HG03565 (cell line): Measurements from ENCODE around the gene SDK1.
A peak's percentile ranks its signal among the peaks of the same experiment; 100 is the strongest.

Experiments used
- ATAC-seq: cut with Tn5 transposase; IDR thresholded peaks from one replicate; pipeline ENCODE4 v1.9.1; 2021; ENCODE audit warnings: mild to moderate bottlenecking, moderate library complexity; ENCODE audit not compliant: unreplicated experiment

SDK1 gene

GRCh38 chr7:3404501-3404900 lies 103.4 kb downstream of the SDK1 start:
- ATAC-seq = no peak

- peak; percentile 78 for ATAC-seq
Measured at GRCh38 chr7:3408814-3409595, 108.0 kb downstream of the SDK1 start.

GRCh38 chr7:3412871-3413270 lies 111.8 kb downstream of the SDK1 start:
- no peak for ATAC-seq

DNA sequence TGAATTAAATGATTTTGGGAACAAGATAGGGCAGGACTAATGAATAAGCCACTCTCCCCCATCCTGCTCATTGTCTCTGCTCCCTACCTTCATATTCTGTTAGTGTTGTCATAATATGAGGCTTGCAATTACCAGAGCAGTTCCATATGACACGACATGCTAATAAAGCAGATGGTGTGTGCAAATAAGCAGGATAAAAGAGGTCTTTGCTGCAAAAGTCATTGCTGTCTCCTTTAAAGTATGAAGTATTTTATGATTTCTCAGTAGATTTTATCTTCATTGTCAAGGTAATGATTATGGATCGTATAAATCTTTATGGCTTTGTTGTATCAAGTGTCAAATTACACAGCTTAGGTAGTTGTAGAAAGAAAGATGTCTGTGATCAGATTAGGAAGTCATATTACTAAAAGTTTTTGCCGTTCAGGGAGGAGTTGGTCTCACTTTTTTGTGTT lies 114.8 kb downstream of the SDK1 start:
- ATAC-seq = no peak

GRCh38 chr7:3416453-3416852 lies 115.4 kb downstream of the SDK1 start:
- no peak for ATAC-seq

DNA sequence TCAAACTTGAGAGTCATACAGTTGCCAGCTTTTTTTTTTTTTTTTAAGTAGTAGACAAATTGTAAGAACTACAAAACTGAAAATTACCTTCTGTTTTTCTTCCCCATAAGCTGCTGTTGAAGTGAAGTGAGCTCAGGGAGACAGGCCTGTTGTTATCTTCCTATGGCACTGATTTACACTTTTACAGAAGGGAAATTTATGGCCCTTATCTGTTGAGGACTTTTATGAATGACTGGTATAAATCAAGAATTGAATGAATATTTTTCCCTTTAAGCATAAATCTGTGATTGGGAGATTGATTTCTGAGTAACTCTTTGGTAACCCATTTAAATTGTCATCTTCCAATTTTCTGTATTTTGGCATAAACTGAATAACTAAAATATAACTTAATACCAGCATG lies 124.0 kb downstream of the SDK1 start:
- no peak for ATAC-seq

DNA sequence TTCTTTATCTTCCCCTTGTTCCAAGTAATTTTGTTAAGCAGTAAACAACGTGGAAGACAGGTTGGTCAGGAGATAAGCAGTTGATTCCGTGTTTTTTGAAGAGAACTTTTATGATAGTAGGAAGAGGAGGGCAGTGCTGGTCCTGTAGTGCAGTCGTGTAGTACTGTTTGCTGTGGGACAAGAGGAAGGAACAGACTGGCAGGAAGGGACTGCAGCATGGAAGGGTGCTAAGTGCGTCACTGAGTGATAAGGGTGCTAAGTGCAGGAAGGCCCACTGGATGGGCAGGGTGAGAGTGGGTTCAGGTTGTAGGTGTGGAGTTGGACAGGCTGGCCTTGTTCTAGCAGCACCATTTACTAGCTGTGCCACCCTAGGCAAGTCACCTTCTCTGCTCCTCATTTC lies 125.0 kb downstream of the SDK1 start:
- ATAC-seq = no peak

GRCh38 chr7:3427957-3428356 lies 126.9 kb downstream of the SDK1 start:
- ATAC-seq = no peak

- no peak for ATAC-seq
Measured at GRCh38 chr7:3429981-3430380, 128.9 kb downstream of the SDK1 start.

DNA sequence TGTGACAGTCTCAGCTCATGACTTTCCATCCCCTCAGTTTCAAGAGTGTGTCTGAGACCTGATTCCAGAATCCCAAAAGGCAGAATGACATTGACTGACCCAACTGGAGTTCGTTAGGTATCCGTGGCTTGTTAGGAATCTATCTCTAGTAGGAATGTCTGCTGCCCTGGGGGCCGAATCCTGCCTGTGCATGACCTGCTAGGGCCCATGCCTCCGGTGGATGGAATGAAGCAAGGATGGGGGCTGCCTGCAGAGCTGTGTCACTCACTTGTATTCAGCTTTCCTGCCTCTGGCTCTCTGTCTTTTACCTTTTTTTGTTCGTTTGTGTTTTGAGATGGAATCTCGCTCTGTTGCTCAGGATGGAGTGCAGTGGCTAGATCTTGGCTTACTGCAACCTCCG lies 129.5 kb downstream of the SDK1 start:
- no peak for ATAC-seq

- ATAC-seq = no peak
Measured at GRCh38 chr7:3431306-3431705, 130.3 kb downstream of the SDK1 start.

GRCh38 chr7:3432911-3433310 lies 131.9 kb downstream of the SDK1 start:
- no peak for ATAC-seq

DNA sequence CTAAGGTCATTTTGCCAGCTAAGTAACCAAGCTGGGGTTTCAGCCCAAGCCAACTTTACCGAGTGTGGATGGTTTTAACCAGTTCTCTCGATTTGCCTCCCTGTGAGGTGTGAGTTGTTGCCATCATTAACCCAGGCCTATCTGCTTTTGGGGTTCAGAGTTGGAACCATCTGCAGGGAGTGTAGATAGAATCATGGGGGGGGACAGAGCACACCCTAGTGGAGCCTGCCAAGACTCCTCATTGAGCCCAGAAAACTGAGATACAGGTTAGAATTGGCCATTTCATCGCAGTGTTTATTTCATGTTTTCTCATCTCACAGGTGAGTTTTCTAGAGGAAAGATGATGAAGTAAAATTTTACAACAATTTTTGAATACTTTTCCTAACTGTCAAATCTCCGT lies 133.6 kb downstream of the SDK1 start:
- ATAC-seq = no peak

DNA sequence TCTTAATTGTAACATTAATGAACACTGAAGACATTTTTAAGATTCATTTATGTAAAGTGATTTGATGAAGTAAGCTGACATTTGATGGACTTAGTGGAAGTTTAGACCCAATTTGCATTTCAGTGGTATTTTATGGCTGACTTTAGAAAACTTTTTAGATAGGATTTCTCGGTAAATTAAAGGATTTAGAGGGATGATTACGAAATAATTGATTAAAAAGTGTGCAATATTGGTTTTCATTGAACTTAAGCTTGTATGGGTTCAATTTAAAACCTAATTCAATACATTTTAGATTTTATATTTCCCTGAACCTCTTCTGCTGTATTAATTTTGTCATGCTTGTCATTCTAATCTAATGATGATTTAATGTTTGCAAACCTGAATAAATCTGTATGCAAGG lies 135.1 kb downstream of the SDK1 start:
- no peak for ATAC-seq

DNA sequence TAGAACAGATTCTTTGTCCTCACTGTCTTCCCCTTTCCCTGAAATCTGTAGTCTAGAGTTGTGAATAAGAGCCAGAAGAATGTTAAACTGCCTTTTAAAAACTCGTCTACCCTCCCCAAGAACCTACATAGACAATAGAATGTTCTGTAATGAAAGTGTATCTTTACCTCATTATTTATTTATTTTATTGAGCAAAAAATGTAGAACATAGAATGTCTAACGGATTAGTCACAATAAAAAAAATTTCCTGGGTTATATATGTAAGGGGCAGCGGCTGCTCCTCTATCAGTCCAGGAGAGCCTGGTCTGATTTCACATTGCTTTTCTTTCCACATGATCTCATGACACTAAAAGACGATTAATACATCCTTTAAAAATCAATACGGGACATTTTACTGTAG lies 135.7 kb downstream of the SDK1 start:
- no peak for ATAC-seq

DNA sequence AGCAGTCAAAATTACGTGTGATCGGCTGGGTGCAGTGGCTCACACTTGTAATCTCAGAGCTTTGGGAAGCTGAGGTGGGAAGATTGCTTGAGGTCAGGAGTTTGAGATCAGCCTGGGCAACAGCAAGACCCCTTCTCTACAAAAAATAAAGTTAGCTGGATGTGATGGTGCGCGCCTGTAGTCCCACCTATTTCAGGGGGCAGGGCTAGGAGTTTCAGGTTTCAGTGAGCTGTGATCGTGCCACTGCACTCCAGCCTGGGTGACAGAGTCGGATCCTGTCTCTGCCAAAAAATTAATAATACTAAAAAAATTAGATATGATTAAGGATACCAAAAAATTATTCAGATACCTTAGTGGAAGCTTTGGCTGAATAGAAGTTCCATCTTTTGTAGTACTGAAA lies 136.4 kb downstream of the SDK1 start:
- ATAC-seq = no peak

DNA sequence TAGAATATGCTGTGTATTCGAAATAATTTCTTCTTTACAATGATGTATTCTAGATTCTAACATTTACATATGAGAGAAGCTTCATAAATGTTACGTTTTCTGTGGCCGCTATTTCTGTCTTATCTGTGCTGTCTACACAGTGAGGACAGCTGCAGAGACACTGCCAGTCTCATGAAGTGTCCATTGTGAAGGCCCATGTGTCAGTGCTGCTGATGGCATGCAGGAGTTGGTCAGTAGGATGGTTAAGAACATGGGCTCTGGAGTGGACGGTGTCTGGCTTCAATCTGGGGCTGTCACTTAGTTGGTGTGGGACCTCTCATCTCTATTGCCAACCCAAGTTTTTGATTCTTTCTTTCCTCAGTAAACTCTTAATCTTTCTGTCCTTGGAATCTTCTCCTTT lies 137.3 kb downstream of the SDK1 start:
- no peak for ATAC-seq

DNA sequence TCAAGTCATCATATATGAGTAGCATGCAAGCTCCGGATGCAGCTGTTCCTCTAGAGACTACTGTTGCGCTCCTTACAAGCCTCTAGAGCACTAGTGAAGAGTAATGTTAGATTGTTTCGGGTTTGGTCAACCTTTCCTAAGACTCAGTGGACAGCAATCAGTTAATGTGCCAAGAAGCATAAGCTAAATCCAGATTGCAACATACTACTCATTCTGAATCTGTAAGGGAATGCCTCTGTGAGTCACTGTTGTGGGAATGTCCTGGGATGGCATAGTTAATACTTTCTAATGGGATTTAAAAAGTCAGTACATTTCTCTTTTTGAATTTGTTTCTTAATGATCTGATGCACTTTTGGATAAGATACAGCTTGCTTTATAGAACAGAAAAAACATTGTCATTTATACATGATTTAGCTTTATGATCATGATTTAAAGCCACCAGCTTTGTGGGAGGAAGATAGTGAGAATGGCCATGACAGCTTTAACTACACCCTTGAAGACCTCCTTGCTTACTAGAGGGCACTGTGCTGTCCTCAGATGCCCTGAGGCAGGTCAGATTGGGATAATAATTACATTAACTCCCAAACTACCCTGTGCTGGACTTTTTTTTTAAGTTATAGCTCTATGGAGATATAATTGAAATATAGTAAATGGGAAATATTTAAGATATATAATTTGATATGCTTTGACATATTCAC lies 138.4 kb downstream of the SDK1 start:
- ATAC-seq = no peak

DNA sequence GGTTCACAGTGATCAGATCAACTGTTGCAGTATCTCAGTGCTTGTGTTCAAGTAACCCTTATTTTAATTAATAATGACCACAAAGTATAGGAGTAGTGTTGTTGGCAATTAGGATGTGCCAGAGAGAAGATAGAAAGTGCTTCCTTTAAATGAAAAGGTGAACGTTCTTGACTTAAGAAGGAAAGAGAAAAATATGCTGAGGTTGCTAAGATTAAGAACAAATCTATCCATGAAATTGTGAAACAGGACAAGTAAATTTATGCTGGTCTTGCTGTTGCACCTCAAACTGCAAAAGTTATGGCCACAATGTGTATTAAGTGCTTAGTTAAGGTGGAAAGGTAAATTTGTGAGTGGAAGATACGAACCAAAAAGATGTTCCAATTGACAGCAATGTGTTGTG lies 139.5 kb downstream of the SDK1 start:
- no peak for ATAC-seq

DNA sequence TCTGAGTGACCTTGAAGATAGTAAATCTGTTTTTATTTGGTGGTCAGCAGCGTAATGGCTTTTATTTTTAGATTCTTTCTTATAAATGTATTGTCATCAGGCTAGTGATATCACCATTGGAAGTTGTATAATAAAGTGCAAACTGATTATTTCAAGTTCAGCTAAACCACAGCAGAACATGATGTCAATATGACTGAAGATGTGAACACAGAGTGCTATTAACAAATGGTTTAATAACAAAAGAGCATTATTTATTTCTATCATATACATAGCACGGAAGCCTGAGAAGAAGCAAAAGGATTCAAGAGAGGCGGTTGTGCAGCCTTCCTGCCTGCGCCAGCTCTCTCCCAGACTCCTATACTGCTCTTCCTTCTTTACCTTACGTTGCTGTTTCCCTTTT lies 142.7 kb downstream of the SDK1 start:
- ATAC-seq = no peak

DNA sequence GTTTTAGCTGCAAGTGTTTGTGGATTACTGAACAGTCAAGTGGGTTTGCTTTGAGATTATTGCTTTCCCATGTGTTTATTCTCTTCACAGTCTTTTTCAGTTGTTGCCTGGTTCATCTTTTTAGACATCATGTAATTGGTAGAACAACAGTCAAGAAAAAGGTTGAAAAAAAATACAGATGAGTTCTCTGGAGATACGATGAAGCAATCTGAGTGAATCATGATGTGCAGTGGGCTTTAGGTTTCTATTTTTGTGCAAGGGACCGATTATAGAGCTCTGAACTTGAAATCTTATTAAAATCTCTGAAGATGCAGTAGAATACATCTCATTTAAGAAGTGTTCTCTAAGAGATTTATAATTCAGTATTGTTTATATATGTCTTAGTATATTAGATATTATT lies 145.7 kb downstream of the SDK1 start:
- no peak for ATAC-seq

DNA sequence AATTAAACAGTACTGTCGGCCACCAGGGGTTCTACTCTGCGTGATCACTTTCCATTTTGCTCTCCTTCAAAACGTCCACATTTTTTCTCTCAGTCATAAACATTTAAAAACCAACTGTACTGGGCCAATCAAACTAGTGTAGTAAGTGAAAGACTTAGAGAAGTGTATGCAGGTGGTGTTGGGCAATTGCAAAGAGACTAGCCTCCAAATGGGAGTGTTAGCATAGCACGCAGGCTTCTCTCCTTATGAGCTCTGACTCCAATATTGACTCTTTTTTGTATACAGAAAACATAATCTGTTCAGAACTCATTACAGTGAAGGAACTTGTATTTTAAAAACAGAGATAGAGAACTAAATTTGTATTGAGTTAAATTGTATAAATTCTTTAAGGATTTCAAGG lies 150.6 kb downstream of the SDK1 start:
- ATAC-seq = no peak

GRCh38 chr7:3453398-3453797 lies 152.3 kb downstream of the SDK1 start:
- ATAC-seq = no peak
